IMR-90 (cell line): ENCODE data around the gene NUP210L. TPM values are rescaled to one million over a fixed set of nuclear protein-coding genes. Genes with fewer than 3 reads are reported as not detected.

Experiments used
- ATAC-seq: fragments of 200-7000 bp; cut with Tn5 transposase; 2 replicates; pipeline ENCODE4 v1.9.1; 2020; ENCODE audit warnings: low read depth, mild to moderate bottlenecking, moderate library complexity
- BruUV-seq: library from RNA; stranded (reverse); fragments of 400-500 nt; replicated peaks from 2 replicates; lab custom pipeline; 2021; lab: Mats Ljungman, UMichigan
- CTCF ChIA-PET: fragments of 300-600 bp; formaldehyde crosslinking; extraction: SDS; loops from one replicate; lab custom pipeline; 2021; ENCODE audit warnings: antibody characterized with exemption; lab: Yijun Ruan, JAX
- POLR2A ChIA-PET: fragments of 300-600 bp; sonication (Branson Sonifier 250); formaldehyde crosslinking; loops from one replicate; lab custom pipeline; 2022; ENCODE audit warnings: antibody characterized with exemption; ENCODE audit not compliant: unreplicated experiment; lab: Charles Lee
- DNase-seq: peaks from one replicate; pipeline ENCODE4 v3.0.0; 2013
- H2AFZ ChIP-seq: replicated peaks from 2 replicates; pipeline ENCODE3; 2013; ENCODE audit warnings: low read length, mild to moderate bottlenecking; ENCODE audit not compliant: poor library complexity
- H2AK5ac ChIP-seq: 2 replicates; pipeline ENCODE4 v1.6.1; 2013; ENCODE audit warnings: low read depth, low read length, inconsistent platforms
- H2AK9ac ChIP-seq: replicated peaks from 2 replicates; pipeline ENCODE3; 2013; ENCODE audit warnings: mild to moderate bottlenecking, low read depth, low read length, moderate library complexity; ENCODE audit not compliant: poor library complexity
- H2BK120ac ChIP-seq: 2 replicates; pipeline ENCODE4 v1.6.1; 2013; ENCODE audit warnings: low read depth, low read length, inconsistent platforms
- H2BK15ac ChIP-seq: 3 replicates; pipeline ENCODE4 v1.6.1; 2013; ENCODE audit warnings: low read depth, low read length, inconsistent platforms
- H2BK20ac ChIP-seq: 2 replicates; pipeline ENCODE4 v1.6.1; 2013; ENCODE audit warnings: low read depth, mild to moderate bottlenecking, inconsistent platforms, low read length, moderate library complexity
- H2BK5ac ChIP-seq: 2 replicates; pipeline ENCODE4 v1.6.1; 2013; ENCODE audit warnings: mild to moderate bottlenecking, low read depth, low read length, inconsistent platforms; ENCODE audit not compliant: poor library complexity, severe bottlenecking
- H3K14ac ChIP-seq: replicated peaks from 2 replicates; pipeline ENCODE4 v1.6.1; 2013; ENCODE audit warnings: low read depth, low read length, inconsistent platforms
- H3K18ac ChIP-seq: 2 replicates; pipeline ENCODE4 v1.6.1; 2013; ENCODE audit warnings: low read depth, low read length, control low read depth
- H3K23ac ChIP-seq: 2 replicates; pipeline ENCODE4 v1.6.1; 2013; ENCODE audit warnings: low read depth, low read length, inconsistent platforms
- H3K27ac ChIP-seq: 2 replicates; pipeline ENCODE4 v1.5.1; 2013; ENCODE audit warnings: mild to moderate bottlenecking, control low read depth, low read length; ENCODE audit not compliant: insufficient read depth
- H3K27me3 ChIP-seq: 2 replicates; pipeline ENCODE4 v1.6.1; 2013; ENCODE audit warnings: low read length; ENCODE audit not compliant: control insufficient read depth, insufficient read depth
- H3K36me3 ChIP-seq: 2 replicates; pipeline ENCODE4 v1.6.1; 2013; ENCODE audit warnings: low read length, mixed read lengths; ENCODE audit not compliant: control insufficient read depth, insufficient read depth
- H3K4ac ChIP-seq: 2 replicates; pipeline ENCODE4 v1.6.1; 2013; ENCODE audit warnings: low read depth, low read length, inconsistent platforms
- H3K4me1 ChIP-seq: 2 replicates; pipeline ENCODE4 v1.6.1; 2013; ENCODE audit warnings: low read length, mixed read lengths; ENCODE audit not compliant: control insufficient read depth, insufficient read depth
- H3K4me2 ChIP-seq: 2 replicates; pipeline ENCODE4 v1.6.1; 2013; ENCODE audit warnings: low read depth, mild to moderate bottlenecking, control low read depth, low read length, moderate library complexity
- H3K4me3 ChIP-seq: 2 replicates; pipeline ENCODE4 v1.5.1; 2013; ENCODE audit warnings: low read depth, mild to moderate bottlenecking, control low read depth, low read length, moderate library complexity; ENCODE audit not compliant: insufficient read depth
- H3K56ac ChIP-seq: 2 replicates; pipeline ENCODE4 v1.6.1; 2013; ENCODE audit warnings: low read length, inconsistent platforms; ENCODE audit not compliant: insufficient read depth; ENCODE audit errors: extremely low read depth
- H3K79me1 ChIP-seq, 2 experiments: 2 replicates each; pipeline ENCODE4 v1.6.1; 2013; ENCODE audit warnings: low read length in 2 of 2, inconsistent platforms in 1 of 2, low read depth in 1 of 2
- H3K9ac ChIP-seq: 2 replicates; pipeline ENCODE4 v1.6.1; 2013; ENCODE audit warnings: low read depth, low read length, control low read depth
- H3K9me1 ChIP-seq: 2 replicates; pipeline ENCODE4 v1.6.1; 2013; ENCODE audit warnings: low read length, inconsistent platforms; ENCODE audit not compliant: insufficient read depth
- H3K9me3 ChIP-seq: 2 replicates; pipeline ENCODE4 v1.6.1; 2013; ENCODE audit warnings: low read length; ENCODE audit not compliant: control insufficient read depth, insufficient read depth
- H4K20me1 ChIP-seq: 2 replicates; pipeline ENCODE4 v1.6.1; 2013; ENCODE audit warnings: low read length, inconsistent platforms; ENCODE audit not compliant: insufficient read depth
- H4K5ac ChIP-seq: 2 replicates; pipeline ENCODE4 v1.6.1; 2013; ENCODE audit warnings: mild to moderate bottlenecking, low read depth, low read length, control low read depth
- H4K8ac ChIP-seq, 2 experiments: 2 replicates each; pipeline ENCODE4 v1.6.1; 2013; ENCODE audit warnings: low read depth in 2 of 2, low read length in 2 of 2, control low read depth in 1 of 2, inconsistent platforms in 1 of 2
- H4K91ac ChIP-seq: 2 replicates; pipeline ENCODE4 v1.6.1; 2013; ENCODE audit warnings: low read depth, low read length, inconsistent platforms; ENCODE audit not compliant: insufficient read depth
- BHLHE40 ChIP-seq: fragments of 150-350 bp; IDR thresholded peaks from 2 replicates; pipeline ENCODE4 v1.6.1; 2016; ENCODE audit warnings: mild to moderate bottlenecking, low read depth, low read length
- CHD1 ChIP-seq: IDR thresholded peaks from 2 replicates; pipeline ENCODE4 v1.6.1; 2012; ENCODE audit warnings: low read depth, low read length, improper control_type of control experiment
- FOS ChIP-seq: fragments of 150-350 bp; IDR thresholded peaks from 2 replicates; pipeline ENCODE4 v1.6.1; 2016; ENCODE audit warnings: low read depth, low read length
- MAZ ChIP-seq: IDR thresholded peaks from 2 replicates; pipeline ENCODE4 v1.6.1; 2012; ENCODE audit warnings: low read depth, mild to moderate bottlenecking, low read length, improper control_type of control experiment, moderate library complexity, borderline replicate concordance
- MXI1 ChIP-seq: IDR thresholded peaks from 2 replicates; pipeline ENCODE4 v1.6.1; 2012; ENCODE audit warnings: low read depth, mild to moderate bottlenecking, low read length, moderate library complexity, borderline replicate concordance
- NFE2L2 ChIP-seq: fragments of 150-350 bp; IDR thresholded peaks from 2 replicates; pipeline ENCODE4 v1.6.1; 2016; ENCODE audit warnings: low read depth, mild to moderate bottlenecking, low read length
- RCOR1 ChIP-seq: IDR thresholded peaks from 2 replicates; pipeline ENCODE4 v1.6.1; 2012; ENCODE audit warnings: mild to moderate bottlenecking, low read length, improper control_type of control experiment; ENCODE audit not compliant: insufficient replicate concordance
- RFX5 ChIP-seq: IDR thresholded peaks from 2 replicates; pipeline ENCODE4 v1.8.0; 2012; ENCODE audit warnings: low read depth, mild to moderate bottlenecking, low read length, moderate library complexity
- SMC3 ChIP-seq: fragments of 150-350 bp; IDR thresholded peaks from 2 replicates; pipeline ENCODE4 v1.6.1; 2016; ENCODE audit warnings: low read depth, mild to moderate bottlenecking, antibody characterized with exemption, low read length, moderate library complexity
- WGBS, 2 experiments: methylation state at CpG; one replicate each; pipeline versions ENCODE4 v1.1.5 to v1.1.7; 2013; ENCODE audit warnings: missing lambda C conversion rate in 2 of 2; ENCODE audit not compliant: insufficient read length in 1 of 2; ENCODE audit errors: extremely low coverage in 2 of 2; 5-methylcytosine and 5-hydroxymethylcytosine counted together
- dilution Hi-C: fragments of 300-500 bp; cut with HindIII; formaldehyde crosslinking; loops from one replicate; pipeline ENCODE4 v1.14.3; 2018; ENCODE audit warnings: low sequenced_read_pairs; ENCODE audit not compliant: unreplicated experiment
- in situ Hi-C: fragments of 300-500 bp; cut with MboI; formaldehyde crosslinking; loops from 3 replicates; pipeline ENCODE4 v1.14.3; 2019; ENCODE audit warnings: low sequenced_read_pairs, inconsistent platforms, mixed read lengths
- intact Hi-C: fragments of 100-400 bp; cut with micrococcal nuclease; formaldehyde crosslinking; loops from 2 replicates; pipeline ENCODE4 v1.10.0; 2022
- polyA plus RNA-seq, 3 experiments: library from polyadenylated mRNA; depleted of rRNA; stranded (reverse); fragments of >200 nt; gene quantifications; 2 replicates each; pipeline ENCODE4 v1.2.3, GENCODE V29; 2012; ENCODE audit warnings: low replicate concordance in 1 of 3
- total RNA-seq: library from RNA; depleted of rRNA; stranded (reverse); fragments of >200 nt; gene quantifications from 2 replicates; pipeline ENCODE4 v1.2.3, GENCODE V29; 2012
- TF ChIP-seq, protein P1 (sequence below): fragments of 150-350 bp; IDR thresholded peaks from 2 replicates; pipeline ENCODE4 v1.6.1; 2016; ENCODE audit warnings: low read depth, mild to moderate bottlenecking, low read length, moderate library complexity, borderline replicate concordance
- TF ChIP-seq, protein P2 (sequence below): fragments of 150-350 bp; IDR thresholded peaks from 2 replicates; pipeline ENCODE4 v1.6.1; 2017; ENCODE audit warnings: mild to moderate bottlenecking, antibody characterized with exemption, low read length, low read depth
- TF ChIP-seq, protein P3 (sequence below): conservative IDR thresholded peaks from 2 replicates; pipeline ENCODE4 v1.5.1; 2012; ENCODE audit warnings: mild to moderate bottlenecking, low read depth, low read length, improper control_type of control experiment

Gene NUP210L
- total and polyA plus RNA-seq, 2 of the 4 experiments (the other 2 are of a cell fraction), result under 0.01 to 0.02 TPM

DNA sequence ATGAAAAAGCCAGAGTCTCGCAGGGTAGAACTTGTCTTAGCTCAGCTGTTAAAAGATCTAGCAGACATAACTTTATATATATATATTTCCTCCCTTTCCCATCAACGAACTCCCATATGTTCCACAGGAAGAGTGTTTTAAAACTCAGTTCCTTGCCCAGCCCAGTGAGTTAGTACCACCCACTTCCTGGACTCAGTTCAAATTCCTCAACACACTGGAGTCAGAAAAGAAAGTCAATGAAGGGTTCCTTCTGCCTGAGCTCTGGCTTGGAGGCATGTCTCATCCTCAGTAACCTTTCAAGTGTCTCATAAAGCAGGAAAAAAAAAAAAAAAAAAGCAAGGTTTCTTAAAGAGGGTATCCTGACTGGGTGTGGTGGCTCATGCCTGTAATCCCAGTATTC lies 21.5 kb upstream of the NUP210L start:
- peaks cover 40% of the 10 kb centered on the region for H3K36me3 ChIP-seq

More for the DNA sequence above, 21.5 kb upstream of the NUP210L start:
- no peak overlapping the region for H3K4me2 ChIP-seq
- no peak overlapping the region for H4K5ac ChIP-seq
- no peak overlapping the region for H2BK15ac ChIP-seq
- H3K56ac ChIP-seq, result no peak overlapping the region
- POLR2A ChIA-PET, result no interaction called here
- TF ChIP-seq, protein P1, sequence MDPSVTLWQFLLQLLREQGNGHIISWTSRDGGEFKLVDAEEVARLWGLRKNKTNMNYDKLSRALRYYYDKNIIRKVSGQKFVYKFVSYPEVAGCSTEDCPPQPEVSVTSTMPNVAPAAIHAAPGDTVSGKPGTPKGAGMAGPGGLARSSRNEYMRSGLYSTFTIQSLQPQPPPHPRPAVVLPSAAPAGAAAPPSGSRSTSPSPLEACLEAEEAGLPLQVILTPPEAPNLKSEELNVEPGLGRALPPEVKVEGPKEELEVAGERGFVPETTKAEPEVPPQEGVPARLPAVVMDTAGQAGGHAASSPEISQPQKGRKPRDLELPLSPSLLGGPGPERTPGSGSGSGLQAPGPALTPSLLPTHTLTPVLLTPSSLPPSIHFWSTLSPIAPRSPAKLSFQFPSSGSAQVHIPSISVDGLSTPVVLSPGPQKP, result no peak
- TF ChIP-seq MXI1 (no peak), RFX5 (no peak), BHLHE40 (no peak), CHD1 (no peak), MAZ (no peak), RCOR1 (no peak), NFE2L2 (no peak), SMC3 (no peak), FOS (no peak)
- TF ChIP-seq, protein P2, sequence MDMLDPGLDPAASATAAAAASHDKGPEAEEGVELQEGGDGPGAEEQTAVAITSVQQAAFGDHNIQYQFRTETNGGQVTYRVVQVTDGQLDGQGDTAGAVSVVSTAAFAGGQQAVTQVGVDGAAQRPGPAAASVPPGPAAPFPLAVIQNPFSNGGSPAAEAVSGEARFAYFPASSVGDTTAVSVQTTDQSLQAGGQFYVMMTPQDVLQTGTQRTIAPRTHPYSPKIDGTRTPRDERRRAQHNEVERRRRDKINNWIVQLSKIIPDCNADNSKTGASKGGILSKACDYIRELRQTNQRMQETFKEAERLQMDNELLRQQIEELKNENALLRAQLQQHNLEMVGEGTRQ, result no peak
- TF ChIP-seq, protein P3, sequence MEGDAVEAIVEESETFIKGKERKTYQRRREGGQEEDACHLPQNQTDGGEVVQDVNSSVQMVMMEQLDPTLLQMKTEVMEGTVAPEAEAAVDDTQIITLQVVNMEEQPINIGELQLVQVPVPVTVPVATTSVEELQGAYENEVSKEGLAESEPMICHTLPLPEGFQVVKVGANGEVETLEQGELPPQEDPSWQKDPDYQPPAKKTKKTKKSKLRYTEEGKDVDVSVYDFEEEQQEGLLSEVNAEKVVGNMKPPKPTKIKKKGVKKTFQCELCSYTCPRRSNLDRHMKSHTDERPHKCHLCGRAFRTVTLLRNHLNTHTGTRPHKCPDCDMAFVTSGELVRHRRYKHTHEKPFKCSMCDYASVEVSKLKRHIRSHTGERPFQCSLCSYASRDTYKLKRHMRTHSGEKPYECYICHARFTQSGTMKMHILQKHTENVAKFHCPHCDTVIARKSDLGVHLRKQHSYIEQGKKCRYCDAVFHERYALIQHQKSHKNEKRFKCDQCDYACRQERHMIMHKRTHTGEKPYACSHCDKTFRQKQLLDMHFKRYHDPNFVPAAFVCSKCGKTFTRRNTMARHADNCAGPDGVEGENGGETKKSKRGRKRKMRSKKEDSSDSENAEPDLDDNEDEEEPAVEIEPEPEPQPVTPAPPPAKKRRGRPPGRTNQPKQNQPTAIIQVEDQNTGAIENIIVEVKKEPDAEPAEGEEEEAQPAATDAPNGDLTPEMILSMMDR, result no peak
- H2AFZ ChIP-seq, result no peak overlapping the region
- no peaks in the 10 kb centered on the region for H3K27me3 ChIP-seq
- no peak overlapping the region for H3K9ac ChIP-seq
- no peak overlapping the region for H2AK5ac ChIP-seq
- in situ Hi-C loops (no loop called here), intact Hi-C loops (no loop called here), dilution Hi-C loops (no loop called here)
- H3K4me3 ChIP-seq, result no peak overlapping the region
- CTCF ChIA-PET, result no interaction called here
- no peak overlapping the region for H3K14ac ChIP-seq
- H3K4ac ChIP-seq, result no peak overlapping the region
- ATAC-seq (peak; percentile 81), DNase-seq (peak; percentile 85)
- no peaks in the 10 kb centered on the region for H3K9me3 ChIP-seq
- no peak overlapping the region for H2AK9ac ChIP-seq
- H2BK20ac ChIP-seq, result no peak overlapping the region
- peaks cover 11% of the 10 kb centered on the region for H3K9me1 ChIP-seq
- BruUV-seq, result no TSS peak
- no peak overlapping the region for H3K23ac ChIP-seq
- no peak overlapping the region for H2BK5ac ChIP-seq
- H4K8ac ChIP-seq, result no peak overlapping the region
- no peak overlapping the region for H4K91ac ChIP-seq
- no peak overlapping the region for H3K18ac ChIP-seq
- no peak overlapping the region for H3K27ac ChIP-seq
- no peak overlapping the region for H2BK120ac ChIP-seq
- H3K79me1 ChIP-seq, result peaks cover 18 to 47% of the 10 kb centered on the region in 2 experiments
- WGBS, 2 experiments, result no CpG with 5 or more reads among the region's 2 CpGs
- peaks cover 97% of the 10 kb centered on the region for H4K20me1 ChIP-seq
- peaks cover 22% of the 10 kb centered on the region for H3K4me1 ChIP-seq
